Smooth muscle cell (in vitro differentiated cells): ENCODE results near the gene MACROD1. TPM values are rescaled to one million over a fixed set of nuclear protein-coding genes. Genes with fewer than 3 reads are reported as not detected.

Experiments used
- DNase-seq: peaks from one replicate; lab custom pipeline; 2025; ENCODE audit not compliant: unreplicated experiment; lab: John Stamatoyannopoulos, UW
- H2AFZ ChIP-seq: fragments of 200-600 bp; sonication (generic); 2 replicates; pipeline ENCODE4 v1.6.0; 2016; ENCODE audit warnings: antibody characterized with exemption, low read depth, mild to moderate bottlenecking
- H3F3A ChIP-seq: fragments of 200-600 bp; sonication (generic); 2 replicates; pipeline ENCODE4 v1.6.0; 2017; ENCODE audit warnings: antibody characterized with exemption, low read depth
- H3K27ac ChIP-seq: fragments of 200-600 bp; sonication (generic); 2 replicates; pipeline ENCODE4 v1.5.1; 2016; ENCODE audit warnings: low read depth, mild to moderate bottlenecking
- H3K27me3 ChIP-seq: fragments of 200-600 bp; sonication (generic); 2 replicates; pipeline ENCODE4 v1.6.1; 2016; ENCODE audit warnings: low read depth, mild to moderate bottlenecking
- H3K36me3 ChIP-seq: fragments of 200-600 bp; sonication (generic); 2 replicates; pipeline ENCODE4 v1.5.1; 2016; ENCODE audit warnings: low read depth
- H3K4me1 ChIP-seq: fragments of 200-600 bp; sonication (generic); 2 replicates; pipeline ENCODE4 v1.5.1; 2016; ENCODE audit warnings: low read depth
- H3K4me2 ChIP-seq: fragments of 200-600 bp; sonication (generic); 2 replicates; pipeline ENCODE4 v1.6.0; 2016; ENCODE audit warnings: mild to moderate bottlenecking
- H3K4me3 ChIP-seq: fragments of 200-600 bp; sonication (generic); 2 replicates; pipeline ENCODE4 v1.5.1; 2016; ENCODE audit warnings: mild to moderate bottlenecking
- H3K79me2 ChIP-seq: fragments of 200-600 bp; sonication (generic); 2 replicates; pipeline ENCODE4 v1.6.0; 2016; ENCODE audit warnings: low read depth, mild to moderate bottlenecking
- H3K9ac ChIP-seq: fragments of 200-600 bp; sonication (generic); 2 replicates; pipeline ENCODE4 v1.6.0; 2016; ENCODE audit warnings: low read depth
- H3K9me3 ChIP-seq: fragments of 200-600 bp; sonication (generic); replicated peaks from 2 replicates; pipeline ENCODE4 v1.5.1; 2016; ENCODE audit warnings: low read depth
- H4K20me1 ChIP-seq: fragments of 200-600 bp; sonication (generic); 2 replicates; pipeline ENCODE4 v1.6.0; 2016; ENCODE audit warnings: low read depth
- WGBS: methylation state at CpG from one replicate; pipeline ENCODE4 v1.1.7; 2016; ENCODE audit warnings: low lambda C conversion rate; 5-methylcytosine and 5-hydroxymethylcytosine counted together
- polyA plus RNA-seq: library from polyadenylated mRNA; unstranded; fragments of >200 nt; fragmentation: Nextera tagmentation; extraction: Ambion mirVana; gene quantifications from 2 replicates; pipeline ENCODE4 v1.2.1, GENCODE V29; 2016
- total RNA-seq: library from RNA; depleted of rRNA; stranded (reverse); fragments of >200 nt; gene quantifications from 2 replicates; pipeline ENCODE4 v1.2.3, GENCODE V29; 2014
- TF ChIP-seq, protein P1 (sequence below): fragments of 200-600 bp; sonication (generic); IDR thresholded peaks from 2 replicates; pipeline ENCODE4 v1.5.1; 2017; ENCODE audit warnings: borderline replicate concordance, mild to moderate bottlenecking, antibody characterized with exemption; ENCODE audit not compliant: insufficient read depth, poor library complexity, severe bottlenecking

MACROD1 gene
- total and polyA plus RNA-seq, 2 experiments from 2014 or later: 9.2 to 32.6 TPM

- 98% methylated on average over 8 of the region's 8 CpGs for WGBS
- H2AFZ ChIP-seq: no peak overlapping the region
- no peaks in the 10 kb centered on the region for H3K36me3 ChIP-seq
- no peaks in the 10 kb centered on the region for H3K79me2 ChIP-seq
- TF ChIP-seq, protein P1, sequence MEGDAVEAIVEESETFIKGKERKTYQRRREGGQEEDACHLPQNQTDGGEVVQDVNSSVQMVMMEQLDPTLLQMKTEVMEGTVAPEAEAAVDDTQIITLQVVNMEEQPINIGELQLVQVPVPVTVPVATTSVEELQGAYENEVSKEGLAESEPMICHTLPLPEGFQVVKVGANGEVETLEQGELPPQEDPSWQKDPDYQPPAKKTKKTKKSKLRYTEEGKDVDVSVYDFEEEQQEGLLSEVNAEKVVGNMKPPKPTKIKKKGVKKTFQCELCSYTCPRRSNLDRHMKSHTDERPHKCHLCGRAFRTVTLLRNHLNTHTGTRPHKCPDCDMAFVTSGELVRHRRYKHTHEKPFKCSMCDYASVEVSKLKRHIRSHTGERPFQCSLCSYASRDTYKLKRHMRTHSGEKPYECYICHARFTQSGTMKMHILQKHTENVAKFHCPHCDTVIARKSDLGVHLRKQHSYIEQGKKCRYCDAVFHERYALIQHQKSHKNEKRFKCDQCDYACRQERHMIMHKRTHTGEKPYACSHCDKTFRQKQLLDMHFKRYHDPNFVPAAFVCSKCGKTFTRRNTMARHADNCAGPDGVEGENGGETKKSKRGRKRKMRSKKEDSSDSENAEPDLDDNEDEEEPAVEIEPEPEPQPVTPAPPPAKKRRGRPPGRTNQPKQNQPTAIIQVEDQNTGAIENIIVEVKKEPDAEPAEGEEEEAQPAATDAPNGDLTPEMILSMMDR: no peak
- no peak for DNase-seq
- peaks cover 5% of the 10 kb centered on the region for H3K27me3 ChIP-seq
- no peak overlapping the region for H3K4me3 ChIP-seq
- no peaks in the 10 kb centered on the region for H3F3A ChIP-seq
- H3K4me2 ChIP-seq: no peak overlapping the region
- peaks cover 24% of the 10 kb centered on the region for H4K20me1 ChIP-seq
- no peak overlapping the region for H3K27ac ChIP-seq
- peaks cover 15% of the 10 kb centered on the region for H3K4me1 ChIP-seq
- no peak overlapping the region for H3K9ac ChIP-seq
- H3K9me3 ChIP-seq: no peaks in the 10 kb centered on the region
Observed at GRCh38 chr11:64009710-64010109, 156.2 kb downstream of the MACROD1 start.

- Histone ChIP-seq H3K79me2 (no peaks in the 10 kb centered on the region), H2AFZ (no peak overlapping the region), H3K4me3 (no peak overlapping the region), H4K20me1 (peaks cover 24% of the 10 kb centered on the region), H3K36me3 (no peaks in the 10 kb centered on the region), H3F3A (no peaks in the 10 kb centered on the region), H3K9ac (no peak overlapping the region), H3K4me2 (no peak overlapping the region), H3K27ac (no peak overlapping the region), H3K4me1 (peaks cover 15% of the 10 kb centered on the region), H3K9me3 (no peaks in the 10 kb centered on the region), H3K27me3 (peaks cover 5% of the 10 kb centered on the region)
- DNase-seq: no peak
- 75% methylated on average over 18 of the region's 18 CpGs for WGBS
- TF ChIP-seq, protein P1: no peak
Observed at GRCh38 chr11:64008914-64009633, 156.8 kb downstream of the MACROD1 start.

DNA sequence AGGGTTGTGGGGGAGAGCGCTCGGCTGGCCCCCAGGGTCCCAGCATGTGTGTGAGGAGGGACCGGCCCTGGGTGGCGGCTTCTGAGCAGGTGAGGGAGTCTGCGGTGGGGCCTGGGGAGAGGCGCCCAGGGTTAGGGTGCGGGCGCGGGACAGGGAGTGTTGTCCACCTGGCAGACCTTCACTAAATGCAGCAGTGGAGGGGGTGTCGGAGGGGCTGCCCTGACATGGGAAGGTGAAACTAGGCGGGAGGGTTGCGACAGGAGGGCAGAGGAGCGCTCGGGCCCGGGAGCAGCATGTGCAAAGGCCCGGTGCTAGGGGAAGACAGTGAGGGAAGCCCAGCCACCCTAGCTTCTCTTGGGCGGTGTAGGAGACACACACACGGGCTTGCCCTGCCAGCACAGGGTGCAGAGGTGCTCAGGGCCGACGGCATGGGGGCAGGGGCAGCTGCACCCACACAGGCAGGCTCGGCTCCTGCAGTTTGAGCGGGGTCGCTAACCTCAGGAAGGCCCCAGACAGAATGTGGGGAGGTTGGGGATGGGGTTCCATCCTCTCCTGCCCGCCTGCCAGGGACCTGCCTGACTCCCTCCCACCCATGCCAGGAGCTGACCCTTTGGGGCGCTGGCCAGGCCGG lies 157.5 kb downstream of the MACROD1 start:
- Histone ChIP-seq H3K9ac (no peak overlapping the region), H3K4me1 (peaks cover 15% of the 10 kb centered on the region), H3F3A (no peaks in the 10 kb centered on the region), H3K36me3 (no peaks in the 10 kb centered on the region), H3K27ac (no peak overlapping the region), H3K9me3 (no peaks in the 10 kb centered on the region), H3K4me3 (no peak overlapping the region), H2AFZ (no peak overlapping the region), H4K20me1 (peaks cover 24% of the 10 kb centered on the region), H3K79me2 (no peaks in the 10 kb centered on the region), H3K27me3 (peaks cover 5% of the 10 kb centered on the region), H3K4me2 (peak overlapping the region; percentile 84)
- TF ChIP-seq, protein P1: no peak
- 93% methylated on average over 20 of the region's 26 CpGs for WGBS
- DNase-seq: no peak
